GM06990 (cell line): ENCODE results near the gene EIF4G3.

ENCODE experiments used
- DNase-seq: peaks from one replicate; pipeline ENCODE4 v3.0.0-alpha.2; 2011; ENCODE audit not compliant: insufficient read length; ENCODE audit errors: extremely low read depth
- H3K27me3 ChIP-seq: replicated peaks from 2 replicates; pipeline ENCODE4 v1.6.0; 2011; ENCODE audit warnings: low read length; ENCODE audit not compliant: control insufficient read depth, insufficient read depth
- H3K36me3 ChIP-seq: 2 replicates; pipeline ENCODE4 v1.5.1; 2011; ENCODE audit warnings: low read length; ENCODE audit not compliant: control insufficient read depth, insufficient read depth
- H3K4me3 ChIP-seq: replicated peaks from 2 replicates; pipeline ENCODE4 v1.5.1; 2011; ENCODE audit warnings: low read depth, mild to moderate bottlenecking, control low read depth, low read length
- CTCF ChIP-seq: IDR thresholded peaks from 2 replicates; pipeline ENCODE4 v1.5.1; 2011; ENCODE audit warnings: low read length, control low read depth, mild to moderate bottlenecking, inconsistent platforms; ENCODE audit not compliant: insufficient read depth, poor library complexity, severe bottlenecking

Gene EIF4G3

GRCh38 chr1:20767271-20767670 lies 409.4 kb downstream of the EIF4G3 start:
- no peak for TF ChIP-seq CTCF

GRCh38 chr1:20763417-20763816 lies 413.3 kb downstream of the EIF4G3 start:
- Histone ChIP-seq H3K4me3 (no peak overlapping the region), H3K27me3 (no peaks in the 10 kb centered on the region), H3K36me3 (peaks cover 14% of the 10 kb centered on the region)
- TF ChIP-seq CTCF: no peak
- DNase-seq: no peak

More at GRCh38 chr1:20767271-20767670, 409.4 kb downstream of the EIF4G3 start:
- Histone ChIP-seq H3K36me3 (peaks cover 19% of the 10 kb centered on the region), H3K4me3 (no peak overlapping the region), H3K27me3 (no peaks in the 10 kb centered on the region)
- no peak for DNase-seq

GRCh38 chr1:20760322-20760721 lies 416.4 kb downstream of the EIF4G3 start:
- Histone ChIP-seq H3K27me3 (no peaks in the 10 kb centered on the region), H3K36me3 (peaks cover 12% of the 10 kb centered on the region), H3K4me3 (no peak overlapping the region)
- TF ChIP-seq CTCF: no peak
- DNase-seq: no peak
